ENCODE data around the gene ZNF724.

- TF ChIP-seq YY1 (IDR thresholded peaks at IDR 0.05; ENCODE audit: insufficient read depth, insufficient read length) (no peak), ZNF274 (IDR thresholded peaks at IDR 0.05; ENCODE audit: low read depth, low read length) (no peak), SUZ12 (IDR thresholded peaks at IDR 0.05; ENCODE audit: extremely low read depth, insufficient read depth, insufficient read length) (no peak)
Observed at GRCh38 chr19:23260956-23261355, 10.8 kb upstream of the ZNF724 start.

All from NT2/D1 (cell line).